ENCODE measurements around the gene GP9. TPM values are rescaled to one million over a fixed set of nuclear protein-coding genes. Genes with fewer than 3 reads are reported as not detected.
A peak's percentile ranks its signal among the peaks of the same experiment; 100 is the strongest.

Gene GP9
- total RNA-seq, 1 donor from 2014 or later = 1.5 TPM

DNA sequence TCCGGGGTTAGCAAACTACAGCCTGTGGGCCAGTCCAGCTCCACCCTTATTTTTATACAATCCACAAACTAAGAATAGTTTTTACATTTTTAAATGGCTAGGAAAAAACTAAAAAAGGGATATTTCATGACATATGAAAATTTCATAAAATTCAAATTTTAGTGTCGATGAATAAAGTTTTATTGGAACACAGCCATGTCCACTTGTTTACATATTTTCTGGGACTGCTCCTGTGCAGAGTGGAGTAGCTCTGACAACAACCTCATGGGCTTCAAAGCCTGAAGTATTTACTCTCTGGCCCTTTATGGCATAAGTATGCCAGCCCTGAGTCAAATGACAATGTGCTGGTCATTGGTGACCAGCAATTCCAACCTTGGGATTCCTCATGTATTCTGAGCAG, 42.3 kb upstream of the GP9 start:
- peaks cover 34% of the 10 kb centered on the region for H3K36me3 Mint-ChIP-seq (ENCODE audit: low read depth, unreplicated experiment)
- peaks cover 8% of the 10 kb centered on the region for H3K27me3 Mint-ChIP-seq (ENCODE audit: unreplicated experiment)
- H3K9me3 Mint-ChIP-seq (ENCODE audit: unreplicated experiment) = no peaks in the 10 kb centered on the region
- H3K4me1 Mint-ChIP-seq (ENCODE audit: unreplicated experiment) = peaks cover 60% of the 10 kb centered on the region
- H3K27ac Mint-ChIP-seq (ENCODE audit: unreplicated experiment) = peak overlapping the region; percentile 100
- TF ChIP-seq, protein P1, sequence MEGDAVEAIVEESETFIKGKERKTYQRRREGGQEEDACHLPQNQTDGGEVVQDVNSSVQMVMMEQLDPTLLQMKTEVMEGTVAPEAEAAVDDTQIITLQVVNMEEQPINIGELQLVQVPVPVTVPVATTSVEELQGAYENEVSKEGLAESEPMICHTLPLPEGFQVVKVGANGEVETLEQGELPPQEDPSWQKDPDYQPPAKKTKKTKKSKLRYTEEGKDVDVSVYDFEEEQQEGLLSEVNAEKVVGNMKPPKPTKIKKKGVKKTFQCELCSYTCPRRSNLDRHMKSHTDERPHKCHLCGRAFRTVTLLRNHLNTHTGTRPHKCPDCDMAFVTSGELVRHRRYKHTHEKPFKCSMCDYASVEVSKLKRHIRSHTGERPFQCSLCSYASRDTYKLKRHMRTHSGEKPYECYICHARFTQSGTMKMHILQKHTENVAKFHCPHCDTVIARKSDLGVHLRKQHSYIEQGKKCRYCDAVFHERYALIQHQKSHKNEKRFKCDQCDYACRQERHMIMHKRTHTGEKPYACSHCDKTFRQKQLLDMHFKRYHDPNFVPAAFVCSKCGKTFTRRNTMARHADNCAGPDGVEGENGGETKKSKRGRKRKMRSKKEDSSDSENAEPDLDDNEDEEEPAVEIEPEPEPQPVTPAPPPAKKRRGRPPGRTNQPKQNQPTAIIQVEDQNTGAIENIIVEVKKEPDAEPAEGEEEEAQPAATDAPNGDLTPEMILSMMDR (IDR thresholded peaks at IDR 0.05; ENCODE audit: unreplicated experiment) = no peak
- no peak overlapping the region for H3K4me3 Mint-ChIP-seq (ENCODE audit: unreplicated experiment)
- DNase-seq (ENCODE audit: low spot score) = no peak

GRCh38 chr3:129018751-129019150, 41.8 kb upstream of the GP9 start:
- peaks cover 29% of the 10 kb centered on the region for H3K36me3 Mint-ChIP-seq (ENCODE audit: low read depth, unreplicated experiment)
- H3K4me1 Mint-ChIP-seq (ENCODE audit: unreplicated experiment) = peaks cover 55% of the 10 kb centered on the region
- H3K27ac Mint-ChIP-seq (ENCODE audit: unreplicated experiment) = peak overlapping the region; percentile 74
- H3K4me3 Mint-ChIP-seq (ENCODE audit: unreplicated experiment) = no peak overlapping the region
- no peak for DNase-seq (ENCODE audit: low spot score)
- H3K27me3 Mint-ChIP-seq (ENCODE audit: unreplicated experiment) = peaks cover 6% of the 10 kb centered on the region
- TF ChIP-seq, protein P1 (IDR thresholded peaks at IDR 0.05; ENCODE audit: unreplicated experiment) = no peak
- no peaks in the 10 kb centered on the region for H3K9me3 Mint-ChIP-seq (ENCODE audit: unreplicated experiment)

GRCh38 chr3:129019266-129019665, 41.3 kb upstream of the GP9 start:
- Mint-ChIP-seq H3K9me3 (ENCODE audit: unreplicated experiment) (no peaks in the 10 kb centered on the region), H3K4me3 (ENCODE audit: unreplicated experiment) (no peak overlapping the region)
- TF ChIP-seq, protein P1 (IDR thresholded peaks at IDR 0.05; ENCODE audit: unreplicated experiment) = no peak

GRCh38 chr3:129020691-129021090, 39.9 kb upstream of the GP9 start:
- no peaks in the 10 kb centered on the region for H3K9me3 Mint-ChIP-seq (ENCODE audit: unreplicated experiment)
- peaks cover 50% of the 10 kb centered on the region for H3K4me1 Mint-ChIP-seq (ENCODE audit: unreplicated experiment)
- DNase-seq (ENCODE audit: low spot score) = no peak
- peaks cover 8% of the 10 kb centered on the region for H3K27me3 Mint-ChIP-seq (ENCODE audit: unreplicated experiment)
- no peak overlapping the region for H3K4me3 Mint-ChIP-seq (ENCODE audit: unreplicated experiment)
- H3K27ac Mint-ChIP-seq (ENCODE audit: unreplicated experiment) = no peak overlapping the region
- peaks cover 32% of the 10 kb centered on the region for H3K36me3 Mint-ChIP-seq (ENCODE audit: low read depth, unreplicated experiment)
- TF ChIP-seq, protein P1 (IDR thresholded peaks at IDR 0.05; ENCODE audit: unreplicated experiment) = no peak

More at GRCh38 chr3:129019266-129019665, 41.3 kb upstream of the GP9 start:
- no peak for DNase-seq (ENCODE audit: low spot score)
- peaks cover 54% of the 10 kb centered on the region for H3K4me1 Mint-ChIP-seq (ENCODE audit: unreplicated experiment)
- H3K36me3 Mint-ChIP-seq (ENCODE audit: low read depth, unreplicated experiment) = peaks cover 29% of the 10 kb centered on the region
- H3K27ac Mint-ChIP-seq (ENCODE audit: unreplicated experiment) = no peak overlapping the region
- H3K27me3 Mint-ChIP-seq (ENCODE audit: unreplicated experiment) = peaks cover 6% of the 10 kb centered on the region

GRCh38 chr3:129021140-129021551, 39.4 kb upstream of the GP9 start:
- no peak for DNase-seq (ENCODE audit: low spot score)
- TF ChIP-seq, protein P1 (IDR thresholded peaks at IDR 0.05; ENCODE audit: unreplicated experiment) = no peak
- peaks cover 50% of the 10 kb centered on the region for H3K4me1 Mint-ChIP-seq (ENCODE audit: unreplicated experiment)
- H3K36me3 Mint-ChIP-seq (ENCODE audit: low read depth, unreplicated experiment) = peaks cover 35% of the 10 kb centered on the region
- H3K9me3 Mint-ChIP-seq (ENCODE audit: unreplicated experiment) = no peaks in the 10 kb centered on the region
- no peak overlapping the region for H3K27ac Mint-ChIP-seq (ENCODE audit: unreplicated experiment)
- H3K27me3 Mint-ChIP-seq (ENCODE audit: unreplicated experiment) = peaks cover 8% of the 10 kb centered on the region
- H3K4me3 Mint-ChIP-seq (ENCODE audit: unreplicated experiment) = no peak overlapping the region
